ENCODE data around the gene BASP1. TPM values are rescaled to one million over a fixed set of nuclear protein-coding genes. Genes with fewer than 3 reads are reported as not detected.
"Not testable (repeated sequence)": the region's sequence is repeated elsewhere in the genome, so short reads cannot be mapped to it uniquely, and the experiment has no call there.

BASP1 gene
- total and polyA plus RNA-seq, 7 donors = 0.64 to 1.9 (median 1.1) TPM

GRCh38 chr5:17243287-17244063, 26.0 kb downstream of the BASP1 start:
- Histone ChIP-seq H3K4me1 (no peaks in the 10 kb centered on the region), H3K27ac (no peak overlapping the region), H3K4me3 (no peak overlapping the region), H3K27me3 (ENCODE audit: insufficient read depth in 3 of 3, low read length in 2 of 3) (no peaks in the 10 kb centered on the region), H3K9me3 (no peaks in the 10 kb centered on the region), H3K36me3 (ENCODE audit: insufficient read depth in 1 of 2, low read depth in 1 of 2) (no peaks in the 10 kb centered on the region)
- ATAC-seq = no peak
- no peak for TF ChIP-seq CTCF (IDR thresholded peaks at IDR 0.05)
- 73 to 80% (median 73%) methylated on average over 12 of the region's 12 CpGs for WGBS, 3 donors
- no peak for DNase-seq
- intact Hi-C loops (cut with DNase I) = no loop called here

- Histone ChIP-seq H3K36me3 (ENCODE audit: insufficient read depth in 1 of 2, low read depth in 1 of 2) (no peaks in the 10 kb centered on the region), H3K27me3 (ENCODE audit: insufficient read depth in 3 of 3, low read length in 2 of 3) (no peaks in the 10 kb centered on the region), H3K4me3 (no peak overlapping the region), H3K27ac (no peak overlapping the region), H3K9me3 (no peaks in the 10 kb centered on the region), H3K4me1 (no peaks in the 10 kb centered on the region)
- 68% methylated on average over 3 of the region's 3 CpGs for WGBS, 3 donors
- intact Hi-C loops (cut with DNase I) = no loop called here
- no peak for TF ChIP-seq CTCF (IDR thresholded peaks at IDR 0.05)
- ATAC-seq (no peak), DNase-seq (no peak)
Measured at GRCh38 chr5:17249029-17249634, 31.7 kb downstream of the BASP1 start.

- intact Hi-C loops (cut with DNase I); H3K9me3 ChIP-seq; DNase-seq; H3K4me3 ChIP-seq; ATAC-seq; H3K27ac ChIP-seq; H3K4me1 ChIP-seq; H3K36me3 ChIP-seq (ENCODE audit: insufficient read depth in 1 of 2, low read depth in 1 of 2); H3K27me3 ChIP-seq (ENCODE audit: insufficient read depth in 3 of 3, low read length in 2 of 3): not testable (repeated sequence)
- 92 to 94% (median 94%) methylated on average over 6 of the region's 6 CpGs for WGBS, 3 donors
Measured at GRCh38 chr5:17249841-17250240, 32.4 kb downstream of the BASP1 start.

- ATAC-seq (no peak), DNase-seq (no peak)
- H3K4me1 ChIP-seq = no peaks in the 10 kb centered on the region
- H3K27me3 ChIP-seq (ENCODE audit: insufficient read depth in 3 of 3, low read length in 2 of 3) = no peaks in the 10 kb centered on the region
- no peaks in the 10 kb centered on the region for H3K36me3 ChIP-seq (ENCODE audit: insufficient read depth in 1 of 2, low read depth in 1 of 2)
- H3K4me3 ChIP-seq = no peak overlapping the region
- 77 to 92% (median 80%) methylated on average over 1 of the region's 1 CpG for WGBS, 3 donors
- TF ChIP-seq CTCF (IDR thresholded peaks at IDR 0.05) = no peak
- H3K27ac ChIP-seq = no peak overlapping the region
- intact Hi-C loops (cut with DNase I) = no loop called here
- H3K9me3 ChIP-seq = no peaks in the 10 kb centered on the region
Measured at GRCh38 chr5:17252543-17252942, 35.1 kb downstream of the BASP1 start.

- intact Hi-C loops (cut with DNase I) = no loop called here
- no peaks in the 10 kb centered on the region for H3K36me3 ChIP-seq (ENCODE audit: insufficient read depth in 1 of 2, low read depth in 1 of 2)
- no peak for TF ChIP-seq CTCF (IDR thresholded peaks at IDR 0.05)
- no peaks in the 10 kb centered on the region for H3K27me3 ChIP-seq (ENCODE audit: insufficient read depth in 3 of 3, low read length in 2 of 3)
- ATAC-seq (no peak), DNase-seq (no peak)
- no peaks in the 10 kb centered on the region for H3K9me3 ChIP-seq
- H3K4me1 ChIP-seq = no peaks in the 10 kb centered on the region
- no peak overlapping the region for H3K4me3 ChIP-seq
- 71 to 73% (median 72%) methylated on average over 6 of the region's 6 CpGs for WGBS, 3 donors
- no peak overlapping the region for H3K27ac ChIP-seq
Measured at GRCh38 chr5:17255471-17256021, 38.1 kb downstream of the BASP1 start.
